ENCODE measurements around the gene SLCO3A1.
A peak's percentile ranks its signal among the peaks of the same experiment; 100 is the strongest.

SLCO3A1 gene

GRCh38 chr15:91884606-91885005 lies 31.1 kb downstream of the SLCO3A1 start:
- H3K4me2 ChIP-seq (ENCODE audit: low read depth, low read length, poor library complexity, severe bottlenecking), result no peak overlapping the region
- no peaks in the 10 kb centered on the region for H4K20me1 ChIP-seq (ENCODE audit: insufficient read depth, low read length, poor library complexity, severe bottlenecking)
- H3K27me3 ChIP-seq (ENCODE audit: insufficient read depth, low read length, poor library complexity, severe bottlenecking), result no peaks in the 10 kb centered on the region
- H3K36me3 ChIP-seq (ENCODE audit: insufficient read depth, low read length), result no peaks in the 10 kb centered on the region
- TF ChIP-seq, protein P1, sequence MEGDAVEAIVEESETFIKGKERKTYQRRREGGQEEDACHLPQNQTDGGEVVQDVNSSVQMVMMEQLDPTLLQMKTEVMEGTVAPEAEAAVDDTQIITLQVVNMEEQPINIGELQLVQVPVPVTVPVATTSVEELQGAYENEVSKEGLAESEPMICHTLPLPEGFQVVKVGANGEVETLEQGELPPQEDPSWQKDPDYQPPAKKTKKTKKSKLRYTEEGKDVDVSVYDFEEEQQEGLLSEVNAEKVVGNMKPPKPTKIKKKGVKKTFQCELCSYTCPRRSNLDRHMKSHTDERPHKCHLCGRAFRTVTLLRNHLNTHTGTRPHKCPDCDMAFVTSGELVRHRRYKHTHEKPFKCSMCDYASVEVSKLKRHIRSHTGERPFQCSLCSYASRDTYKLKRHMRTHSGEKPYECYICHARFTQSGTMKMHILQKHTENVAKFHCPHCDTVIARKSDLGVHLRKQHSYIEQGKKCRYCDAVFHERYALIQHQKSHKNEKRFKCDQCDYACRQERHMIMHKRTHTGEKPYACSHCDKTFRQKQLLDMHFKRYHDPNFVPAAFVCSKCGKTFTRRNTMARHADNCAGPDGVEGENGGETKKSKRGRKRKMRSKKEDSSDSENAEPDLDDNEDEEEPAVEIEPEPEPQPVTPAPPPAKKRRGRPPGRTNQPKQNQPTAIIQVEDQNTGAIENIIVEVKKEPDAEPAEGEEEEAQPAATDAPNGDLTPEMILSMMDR (conservative IDR thresholded peaks at IDR 0.05; ENCODE audit: low read length), result no peak
- no peak for TF ChIP-seq EZH2phosphoT487 (IDR thresholded peaks at IDR 0.05; ENCODE audit: borderline replicate concordance)
- no peaks in the 10 kb centered on the region for H3K4me1 ChIP-seq (ENCODE audit: insufficient read depth, low read length, poor library complexity, severe bottlenecking)
- H3K9ac ChIP-seq (ENCODE audit: low read depth, low read length, poor library complexity, severe bottlenecking), result no peak overlapping the region
- H3F3A ChIP-seq (ENCODE audit: low read depth), result no peaks in the 10 kb centered on the region
- no peaks in the 10 kb centered on the region for H3K79me2 ChIP-seq (ENCODE audit: insufficient read depth, low read length)
- no peaks in the 10 kb centered on the region for H3K9me2 ChIP-seq (replicated peaks; ENCODE audit: low read depth, low read length)
- no peak overlapping the region for H2AFZ ChIP-seq (ENCODE audit: low read length)
- H3K4me3 ChIP-seq (ENCODE audit: low read length, poor library complexity, severe bottlenecking), result no peak overlapping the region
- H3K9me3 ChIP-seq (ENCODE audit: insufficient read depth, low read depth, low read length), result no peaks in the 10 kb centered on the region

- H3K27me3 ChIP-seq (ENCODE audit: insufficient read depth, low read length, poor library complexity, severe bottlenecking), result no peaks in the 10 kb centered on the region
- TF ChIP-seq, protein P1 (conservative IDR thresholded peaks at IDR 0.05; ENCODE audit: low read length), result no peak
- no peak overlapping the region for H3K9ac ChIP-seq (ENCODE audit: low read depth, low read length, poor library complexity, severe bottlenecking)
- no peak overlapping the region for H3K4me3 ChIP-seq (ENCODE audit: low read length, poor library complexity, severe bottlenecking)
- no peak overlapping the region for H2AFZ ChIP-seq (ENCODE audit: low read length)
- no peaks in the 10 kb centered on the region for H3F3A ChIP-seq (ENCODE audit: low read depth)
- no peaks in the 10 kb centered on the region for H3K79me2 ChIP-seq (ENCODE audit: insufficient read depth, low read length)
- H3K4me2 ChIP-seq (ENCODE audit: low read depth, low read length, poor library complexity, severe bottlenecking), result no peak overlapping the region
- no peaks in the 10 kb centered on the region for H4K20me1 ChIP-seq (ENCODE audit: insufficient read depth, low read length, poor library complexity, severe bottlenecking)
- H3K9me3 ChIP-seq (ENCODE audit: insufficient read depth, low read depth, low read length), result no peaks in the 10 kb centered on the region
- H3K4me1 ChIP-seq (ENCODE audit: insufficient read depth, low read length, poor library complexity, severe bottlenecking), result no peaks in the 10 kb centered on the region
- H3K36me3 ChIP-seq (ENCODE audit: insufficient read depth, low read length), result no peaks in the 10 kb centered on the region
- no peaks in the 10 kb centered on the region for H3K9me2 ChIP-seq (replicated peaks; ENCODE audit: low read depth, low read length)
Measured at GRCh38 chr15:91885054-91885453, 31.5 kb downstream of the SLCO3A1 start.

DNA sequence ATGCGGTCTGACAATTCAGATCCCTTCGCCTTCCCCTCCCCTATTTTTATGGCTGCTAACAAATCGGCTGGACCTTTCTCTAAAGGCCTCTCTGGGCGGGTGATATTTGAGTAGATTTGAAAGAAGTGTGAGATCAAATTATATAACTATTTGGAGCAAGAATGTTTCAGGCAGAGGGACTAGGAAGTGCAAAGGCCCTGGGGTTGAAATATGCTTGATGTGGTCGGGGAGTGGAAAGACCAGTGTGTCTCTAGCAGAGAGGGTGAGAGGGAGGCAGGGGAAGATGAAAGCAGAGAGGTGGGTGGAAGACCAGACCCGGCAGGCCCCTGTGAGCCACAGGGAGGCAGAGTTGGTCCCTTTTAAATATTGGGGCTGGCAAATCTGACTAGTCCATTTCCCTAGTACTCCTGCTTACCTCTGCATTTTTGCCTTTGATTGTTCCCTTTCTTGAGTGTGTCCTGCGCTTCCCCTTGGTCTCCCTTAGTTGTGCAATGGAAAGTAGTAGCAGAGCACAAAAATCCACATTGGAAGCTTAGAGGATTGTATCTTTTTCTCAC lies 32.3 kb downstream of the SLCO3A1 start:
- no peaks in the 10 kb centered on the region for H3K79me2 ChIP-seq (ENCODE audit: insufficient read depth, low read length)
- TF ChIP-seq EZH2phosphoT487 (IDR thresholded peaks at IDR 0.05; ENCODE audit: borderline replicate concordance), result no peak
- TF ChIP-seq, protein P1 (conservative IDR thresholded peaks at IDR 0.05; ENCODE audit: low read length), result peak; percentile 42
- no peak overlapping the region for H3K4me3 ChIP-seq (ENCODE audit: low read length, poor library complexity, severe bottlenecking)
- no peaks in the 10 kb centered on the region for H3K36me3 ChIP-seq (ENCODE audit: insufficient read depth, low read length)
- no peaks in the 10 kb centered on the region for H3K9me2 ChIP-seq (replicated peaks; ENCODE audit: low read depth, low read length)
- H3K9me3 ChIP-seq (ENCODE audit: insufficient read depth, low read depth, low read length), result no peaks in the 10 kb centered on the region
- H3K9ac ChIP-seq (ENCODE audit: low read depth, low read length, poor library complexity, severe bottlenecking), result no peak overlapping the region
- H3F3A ChIP-seq (ENCODE audit: low read depth), result no peaks in the 10 kb centered on the region
- H3K4me1 ChIP-seq (ENCODE audit: insufficient read depth, low read length, poor library complexity, severe bottlenecking), result no peaks in the 10 kb centered on the region
- H4K20me1 ChIP-seq (ENCODE audit: insufficient read depth, low read length, poor library complexity, severe bottlenecking), result no peaks in the 10 kb centered on the region
- no peak overlapping the region for H2AFZ ChIP-seq (ENCODE audit: low read length)
- H3K4me2 ChIP-seq (ENCODE audit: low read depth, low read length, poor library complexity, severe bottlenecking), result no peak overlapping the region
- H3K27me3 ChIP-seq (ENCODE audit: insufficient read depth, low read length, poor library complexity, severe bottlenecking), result no peaks in the 10 kb centered on the region

All from Loucy (cell line).